ENCODE data around the gene BCAP31. TPM values are rescaled to one million over a fixed set of nuclear protein-coding genes. Genes with fewer than 3 reads are reported as not detected.
"Not testable (repeated sequence)": the region's sequence is repeated elsewhere in the genome, so short reads cannot be mapped to it uniquely, and the experiment has no call there.

The BCAP31 gene
- total and polyA plus RNA-seq, 2 donors (not counting 1 experiment from before 2014, with no cell fraction given), result 59.5 to 117 TPM

DNA sequence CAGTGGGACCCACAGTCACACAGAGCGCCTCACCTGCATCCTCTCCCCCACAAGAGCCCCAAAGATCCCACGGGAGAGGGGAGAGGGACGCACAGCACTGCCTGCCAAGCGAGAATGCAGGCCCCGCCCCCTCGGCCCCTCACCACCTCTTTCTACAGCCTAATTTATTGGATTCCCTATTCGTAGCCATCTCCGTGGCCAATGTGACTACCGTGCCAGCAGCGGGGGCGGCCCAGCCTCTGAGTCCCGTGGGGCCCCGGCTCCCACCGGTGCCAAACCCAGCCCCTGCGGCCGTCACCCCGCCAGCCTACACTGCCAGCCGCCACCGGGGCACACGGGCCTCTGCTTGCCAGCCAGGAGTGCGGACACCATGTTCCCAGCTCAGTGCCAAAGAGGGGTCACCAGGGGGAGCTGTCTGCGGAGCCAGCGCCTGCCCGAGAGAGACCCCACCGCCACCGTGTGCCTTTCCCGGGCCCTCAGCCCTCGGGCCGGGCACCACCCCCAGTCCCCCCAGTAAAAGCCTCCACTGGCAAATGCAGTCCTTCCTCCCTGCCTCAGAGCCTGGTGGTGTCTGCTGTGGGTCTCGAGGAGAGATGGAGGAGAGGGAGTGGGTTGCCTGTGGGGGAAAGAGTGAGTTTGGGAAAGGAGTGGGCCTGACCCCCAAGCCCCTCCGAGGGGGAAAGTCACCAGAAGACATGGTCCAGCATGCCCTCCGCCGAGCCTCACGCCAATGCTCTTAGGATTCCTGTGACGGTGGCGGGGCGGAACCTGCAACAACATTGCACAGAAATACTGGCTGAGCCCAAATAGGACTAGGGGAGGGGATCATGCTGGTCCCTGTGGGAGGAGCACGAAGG lies 20.3 kb upstream of the BCAP31 start:
- Mint-ChIP-seq H3K4me1 (peaks cover 33% of the 10 kb centered on the region), H3K9me3 (ENCODE audit: insufficient read depth) (no peaks in the 10 kb centered on the region), H3K4me3 (peak overlapping the region; percentile 32), H3K27me3 (no peaks in the 10 kb centered on the region), H3K27ac (peak overlapping the region; percentile 53)
- Histone ChIP-seq H3K27ac (ENCODE audit: low read length in 2 of 2) (no peak overlapping the region), H2AFZ (ENCODE audit: insufficient read depth, low read depth, low read length, poor library complexity, severe bottlenecking) (no peak overlapping the region), H3K4me2 (replicated peaks; ENCODE audit: low read depth, low read length, poor library complexity, severe bottlenecking) (no peak overlapping the region), H3K9me3 (ENCODE audit: control extremely low read depth in 1 of 3, control insufficient read depth in 2 of 3, insufficient read depth in 1 of 3, low read length in 2 of 3) (no peaks in the 10 kb centered on the region), H4K20me1 (ENCODE audit: control insufficient read depth, insufficient read depth, low read length, poor library complexity, severe bottlenecking) (no peaks in the 10 kb centered on the region), H3K27me3 (replicated peaks in 1 of 4; ENCODE audit: control extremely low read depth in 1 of 4, control insufficient read depth in 3 of 4, insufficient read depth in 4 of 4, low read length in 3 of 4) (no peaks in the 10 kb centered on the region), H3K4me1 (ENCODE audit: control insufficient read depth in 2 of 2, insufficient read depth in 2 of 2, low read length in 2 of 2) (peaks cover 8 to 55% of the 10 kb centered on the region in 2 donors), H3K36me3 (replicated peaks in 1 of 2; ENCODE audit: control extremely low read depth in 1 of 2, control insufficient read depth in 1 of 2, extremely low read depth in 1 of 2, insufficient read depth in 2 of 2, low read length in 1 of 2) (no peaks in the 10 kb centered on the region), H3K4me3 (ENCODE audit: control extremely low read depth in 1 of 5, extremely low read depth in 1 of 5, insufficient read depth in 1 of 5, low read depth in 2 of 5, low read length in 4 of 5) (no peak overlapping the region), H3K9ac (ENCODE audit: low read length) (no peak overlapping the region), H3K79me2 (ENCODE audit: control insufficient read depth, insufficient read depth, low read length) (no peaks in the 10 kb centered on the region)
- ATAC-seq (ENCODE audit: low read depth), result no peak
- TF ChIP-seq CTCF (IDR thresholded peaks at IDR 0.05) (peak; percentile 8), EZH2 (IDR thresholded peaks at IDR 0.05; ENCODE audit: borderline replicate concordance, insufficient read depth, low read depth, low read length, poor library complexity, severe bottlenecking) (no peak)
- intact Hi-C loops (cut with micrococcal nuclease), result no loop called here
- peak; percentile 34 for DNase-seq
- 33% methylated on average over 18 of the region's 38 CpGs for WGBS (ENCODE audit: insufficient coverage)
- CTCF ChIA-PET, result interaction anchor here (1.0 kb wide), 1 partner anchor 11 kb away, joined by 4 read pairs; no protein-coding TSS in a partner anchor
- POLR2A ChIA-PET, result interaction anchor here (0.6 kb wide), 1 partner anchor 69 kb away, joined by 3 read pairs; no protein-coding TSS in a partner anchor

DNA sequence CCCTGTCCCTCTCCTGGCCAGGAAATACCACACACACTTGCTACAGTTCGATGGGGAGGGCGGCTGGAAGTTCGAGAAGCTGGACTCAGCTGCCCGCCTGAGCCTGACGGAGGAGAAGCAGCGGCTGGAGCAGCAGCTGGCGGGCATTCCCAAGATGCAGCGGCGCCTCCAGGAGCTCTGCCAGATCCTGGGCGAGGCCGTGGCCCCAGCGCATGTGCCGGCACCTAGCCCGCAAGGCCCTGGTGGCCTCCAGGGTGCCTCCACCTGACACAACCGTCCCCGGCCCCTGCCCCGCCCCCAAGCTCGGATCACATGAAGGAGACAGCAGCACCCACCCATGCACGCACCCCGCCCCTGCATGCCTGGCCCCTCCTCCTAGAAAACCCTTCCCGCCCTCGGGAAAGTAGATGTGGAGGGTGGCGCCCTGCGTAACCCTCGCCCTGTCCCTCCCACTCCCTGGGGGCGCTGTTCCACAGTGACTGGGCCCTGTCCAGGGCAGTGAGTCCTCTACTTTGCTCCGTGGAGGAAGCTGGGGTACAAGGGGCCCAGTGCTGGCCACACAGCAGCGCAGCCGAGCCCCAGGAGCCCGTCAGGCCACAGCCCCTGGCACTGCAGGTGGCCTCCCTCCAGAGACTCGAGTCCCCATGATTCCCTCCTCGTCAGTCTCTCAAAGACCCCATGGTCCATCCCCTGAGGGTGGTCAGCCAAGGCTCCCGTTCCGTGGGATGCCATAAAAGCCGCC lies 19.5 kb upstream of the BCAP31 start:
- H3K4me3 Mint-ChIP-seq; ATAC-seq (ENCODE audit: low read depth); H4K20me1 ChIP-seq (ENCODE audit: control insufficient read depth, insufficient read depth, low read length, poor library complexity, severe bottlenecking); H3K4me2 ChIP-seq (replicated peaks; ENCODE audit: low read depth, low read length, poor library complexity, severe bottlenecking); H3K27me3 ChIP-seq (replicated peaks in 1 of 4; ENCODE audit: control extremely low read depth in 1 of 4, control insufficient read depth in 3 of 4, insufficient read depth in 4 of 4, low read length in 3 of 4); H3K27ac Mint-ChIP-seq; H3K79me2 ChIP-seq (ENCODE audit: control insufficient read depth, insufficient read depth, low read length); H3K4me3 ChIP-seq (ENCODE audit: control extremely low read depth in 1 of 5, extremely low read depth in 1 of 5, insufficient read depth in 1 of 5, low read depth in 2 of 5, low read length in 4 of 5); H3K36me3 ChIP-seq (replicated peaks in 1 of 2; ENCODE audit: control extremely low read depth in 1 of 2, control insufficient read depth in 1 of 2, extremely low read depth in 1 of 2, insufficient read depth in 2 of 2, low read length in 1 of 2); H3K9me3 Mint-ChIP-seq (ENCODE audit: insufficient read depth); DNase-seq; H2AFZ ChIP-seq (ENCODE audit: insufficient read depth, low read depth, low read length, poor library complexity, severe bottlenecking); H3K27me3 Mint-ChIP-seq; intact Hi-C loops (cut with micrococcal nuclease); H3K9me3 ChIP-seq (ENCODE audit: control extremely low read depth in 1 of 3, control insufficient read depth in 2 of 3, insufficient read depth in 1 of 3, low read length in 2 of 3); H3K9ac ChIP-seq (ENCODE audit: low read length); H3K27ac ChIP-seq (ENCODE audit: low read length in 2 of 2): not testable (repeated sequence)
- H3K4me1 Mint-ChIP-seq, result peaks cover 32% of the 10 kb centered on the region
- peaks cover 8 to 55% of the 10 kb centered on the region in 2 donors for H3K4me1 ChIP-seq (ENCODE audit: control insufficient read depth in 2 of 2, insufficient read depth in 2 of 2, low read length in 2 of 2)
- WGBS (ENCODE audit: insufficient coverage), result 94% methylated on average over 12 of the region's 35 CpGs
- ChIA-PET CTCF (interaction anchor here (1.0 kb wide), 1 partner anchor 12 kb away, joined by 4 read pairs; no protein-coding TSS in a partner anchor), POLR2A (interaction anchor here (0.6 kb wide), 1 partner anchor 69 kb away, joined by 3 read pairs; no protein-coding TSS in a partner anchor)

- H3K27ac ChIP-seq (ENCODE audit: low read length in 2 of 2); H3K4me3 ChIP-seq (ENCODE audit: control extremely low read depth in 1 of 5, extremely low read depth in 1 of 5, insufficient read depth in 1 of 5, low read depth in 2 of 5, low read length in 4 of 5); H3K9me3 Mint-ChIP-seq (ENCODE audit: insufficient read depth); intact Hi-C loops (cut with micrococcal nuclease); H3K4me2 ChIP-seq (replicated peaks; ENCODE audit: low read depth, low read length, poor library complexity, severe bottlenecking); H3K36me3 ChIP-seq (replicated peaks in 1 of 2; ENCODE audit: control extremely low read depth in 1 of 2, control insufficient read depth in 1 of 2, extremely low read depth in 1 of 2, insufficient read depth in 2 of 2, low read length in 1 of 2); ATAC-seq (ENCODE audit: low read depth); CTCF ChIA-PET; H3K27me3 ChIP-seq (replicated peaks in 1 of 4; ENCODE audit: control extremely low read depth in 1 of 4, control insufficient read depth in 3 of 4, insufficient read depth in 4 of 4, low read length in 3 of 4); H3K27me3 Mint-ChIP-seq; H3K79me2 ChIP-seq (ENCODE audit: control insufficient read depth, insufficient read depth, low read length); H3K9me3 ChIP-seq (ENCODE audit: control extremely low read depth in 1 of 3, control insufficient read depth in 2 of 3, insufficient read depth in 1 of 3, low read length in 2 of 3); H2AFZ ChIP-seq (ENCODE audit: insufficient read depth, low read depth, low read length, poor library complexity, severe bottlenecking); H3K9ac ChIP-seq (ENCODE audit: low read length); H3K27ac Mint-ChIP-seq; H4K20me1 ChIP-seq (ENCODE audit: control insufficient read depth, insufficient read depth, low read length, poor library complexity, severe bottlenecking): not testable (repeated sequence)
- WGBS (ENCODE audit: insufficient coverage), result 3% methylated on average over 7 of the region's 32 CpGs
- POLR2A ChIA-PET, result interaction anchor here (0.6 kb wide), 1 partner anchor 258 kb away, joined by 7 read pairs; no protein-coding TSS in a partner anchor
- Mint-ChIP-seq H3K4me3 (peak overlapping the region; percentile 32), H3K4me1 (peaks cover 32% of the 10 kb centered on the region)
- DNase-seq, result peak; percentile 47
- peaks cover 8 to 55% of the 10 kb centered on the region in 2 donors for H3K4me1 ChIP-seq (ENCODE audit: control insufficient read depth in 2 of 2, insufficient read depth in 2 of 2, low read length in 2 of 2)
Measured at GRCh38 chrX:153742796-153743467, 18.7 kb upstream of the BCAP31 start.
